MCF 10A (cell line): Measurements from ENCODE around the gene RALGPS1. TPM values are rescaled to one million over a fixed set of nuclear protein-coding genes. Genes with fewer than 3 reads are reported as not detected.

Experiments used
- BruUV-seq: library from RNA; stranded (reverse); fragments of 400-500 nt; replicated peaks from 2 replicates; lab custom pipeline; 2021; lab: Mats Ljungman, UMichigan
- CTCF ChIA-PET: fragments of 300-600 bp; sonication (Branson Sonifier 250); formaldehyde crosslinking; extraction: SDS; loops from one replicate; lab custom pipeline; 2021; ENCODE audit warnings: antibody characterized with exemption, inconsistent platforms; lab: Yijun Ruan, JAX
- POLR2A ChIA-PET: fragments of 300-600, 350-650 bp; sonication (Branson Sonifier 250); formaldehyde crosslinking; extraction: SDS; loops from one replicate; lab custom pipeline; 2020; ENCODE audit warnings: antibody characterized with exemption, inconsistent platforms; lab: Yijun Ruan, JAX
- DNase-seq: peaks from one replicate; pipeline ENCODE4 v3.0.0-alpha.2; 2018; ENCODE audit not compliant: unreplicated experiment
- H3K27ac Mint-ChIP-seq: one replicate; pipeline ENCODE4 v1.8.0; 2022; ENCODE audit warnings: mild to moderate bottlenecking, low read depth, mixed read lengths; ENCODE audit not compliant: unreplicated experiment
- H3K27me3 Mint-ChIP-seq: one replicate; pipeline ENCODE4 v1.8.0; 2022; ENCODE audit warnings: mixed read lengths; ENCODE audit not compliant: insufficient read depth, unreplicated experiment
- H3K36me3 Mint-ChIP-seq: one replicate; pipeline ENCODE4 v1.8.0; 2022; ENCODE audit warnings: mild to moderate bottlenecking, moderate library complexity, mixed read lengths; ENCODE audit not compliant: insufficient read depth, unreplicated experiment
- H3K4me1 Mint-ChIP-seq: one replicate; pipeline ENCODE4 v1.8.0; 2022; ENCODE audit warnings: mixed read lengths; ENCODE audit not compliant: insufficient read depth, unreplicated experiment
- H3K4me3 Mint-ChIP-seq: one replicate; pipeline ENCODE4 v1.8.0; 2022; ENCODE audit warnings: mild to moderate bottlenecking, moderate library complexity, mixed read lengths; ENCODE audit not compliant: unreplicated experiment
- H3K9me3 Mint-ChIP-seq: one replicate; pipeline ENCODE4 v1.8.0; 2022; ENCODE audit warnings: mixed read lengths; ENCODE audit not compliant: unreplicated experiment
- CTCF ChIP-seq: fragments of 200-600 bp; IDR thresholded peaks from one replicate; pipeline ENCODE4 v1.8.0; 2022; ENCODE audit warnings: antibody characterized with exemption, mild to moderate bottlenecking; ENCODE audit not compliant: unreplicated experiment
- intact Hi-C: fragments of 100-400 bp; cut with micrococcal nuclease; formaldehyde crosslinking; loops from 2 replicates; pipeline ENCODE4 v1.14.1; 2022
- total RNA-seq: library from RNA; stranded (reverse); gene quantifications from 2 replicates; pipeline ENCODE4 v1.2.3, GENCODE V29; 2022

Gene RALGPS1
- total RNA-seq, 1 experiment from 2014 or later: 2.4 TPM

DNA sequence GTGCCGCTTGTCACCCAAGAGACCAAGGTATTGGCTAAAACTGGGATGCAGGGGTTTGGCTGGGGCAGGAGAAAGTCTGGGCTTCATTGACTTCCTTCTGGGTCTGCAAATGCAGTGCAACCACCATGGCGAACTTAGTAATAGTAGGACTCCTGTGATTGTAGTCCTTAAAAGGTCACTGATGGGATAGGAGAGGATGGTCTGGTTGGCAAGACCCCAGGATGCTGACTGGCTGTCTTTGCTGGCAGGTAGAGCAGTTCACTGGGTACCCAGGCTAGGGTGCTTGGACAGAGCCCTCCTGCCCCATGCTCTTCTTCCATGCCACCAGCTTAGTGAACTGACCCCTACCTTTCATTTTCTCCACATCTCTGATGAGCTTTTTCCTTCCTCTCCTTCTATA lies 170.6 kb downstream of the RALGPS1 start:
- ChIA-PET CTCF (interaction anchor here (0.6 kb wide), 1 partner anchor 949 kb away, joined by 3 read pairs; no protein-coding TSS in a partner anchor), POLR2A (no interaction called here)
- no peaks in the 10 kb centered on the region for H3K9me3 Mint-ChIP-seq
- no peak overlapping the region for H3K27ac Mint-ChIP-seq
- no peaks in the 10 kb centered on the region for H3K27me3 Mint-ChIP-seq
- no peaks in the 10 kb centered on the region for H3K4me1 Mint-ChIP-seq
- no peaks in the 10 kb centered on the region for H3K36me3 Mint-ChIP-seq
- no TSS peak for BruUV-seq
- no peak for DNase-seq
- intact Hi-C loops: no loop called here
- TF ChIP-seq CTCF: no peak
- no peak overlapping the region for H3K4me3 Mint-ChIP-seq

DNA sequence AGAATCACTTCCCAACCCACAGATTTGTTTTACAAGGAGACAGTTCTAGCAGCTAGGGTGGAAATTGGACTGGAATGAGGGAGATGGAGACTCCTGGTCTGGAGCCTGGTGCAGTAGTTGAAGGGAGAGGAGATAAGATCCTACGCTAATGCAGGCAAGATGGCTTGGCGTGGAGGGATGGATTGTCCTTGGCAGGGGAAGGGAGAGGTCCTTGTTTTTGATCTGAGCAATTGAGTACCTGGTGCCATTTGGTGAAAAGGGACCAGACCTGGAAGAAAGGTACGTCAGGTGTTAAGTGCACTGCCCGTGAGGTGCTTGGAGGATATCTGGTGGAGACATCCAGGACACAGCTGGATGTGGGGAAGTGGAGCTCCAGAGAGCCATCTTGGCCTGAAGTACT lies 172.2 kb downstream of the RALGPS1 start:
- ChIA-PET CTCF (no interaction called here), POLR2A (no interaction called here)
- BruUV-seq: no TSS peak
- no peaks in the 10 kb centered on the region for H3K9me3 Mint-ChIP-seq
- H3K36me3 Mint-ChIP-seq: no peaks in the 10 kb centered on the region
- intact Hi-C loops: no loop called here
- DNase-seq: no peak
- no peak for TF ChIP-seq CTCF
- no peaks in the 10 kb centered on the region for H3K27me3 Mint-ChIP-seq
- no peaks in the 10 kb centered on the region for H3K4me1 Mint-ChIP-seq
- no peak overlapping the region for H3K4me3 Mint-ChIP-seq
- no peak overlapping the region for H3K27ac Mint-ChIP-seq

- no TSS peak for BruUV-seq
These were observed 172.8 kb downstream of the RALGPS1 start for GRCh38 chr9:127087411-127087810.

DNA sequence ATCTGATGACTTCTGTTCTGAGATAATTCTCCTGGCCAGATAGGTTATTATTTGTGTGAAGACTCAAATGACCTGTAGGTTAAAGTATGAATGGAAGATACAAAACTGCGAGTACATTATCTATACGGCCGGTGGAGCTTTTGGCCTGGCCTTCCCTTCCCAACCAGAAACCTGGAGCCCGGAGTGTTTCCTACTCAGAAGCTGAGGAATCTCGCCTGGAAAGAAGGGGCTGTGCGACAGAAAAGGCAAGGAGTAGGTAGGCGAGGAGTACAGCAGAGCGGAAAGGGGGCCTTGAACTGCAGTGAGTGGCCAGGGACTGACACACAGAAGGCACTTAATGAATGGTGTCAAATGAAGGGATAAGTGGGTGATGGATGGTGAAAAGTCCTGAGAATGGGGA lies 173.3 kb downstream of the RALGPS1 start:
- Mint-ChIP-seq H3K9me3 (no peaks in the 10 kb centered on the region), H3K4me3 (no peak overlapping the region), H3K27me3 (no peaks in the 10 kb centered on the region), H3K27ac (no peak overlapping the region), H3K4me1 (no peaks in the 10 kb centered on the region), H3K36me3 (no peaks in the 10 kb centered on the region)
- intact Hi-C loops: no loop called here
- no peak for TF ChIP-seq CTCF
- ChIA-PET CTCF (no interaction called here), POLR2A (no interaction called here)
- BruUV-seq: no TSS peak
- DNase-seq: no peak

More at GRCh38 chr9:127087411-127087810, 172.8 kb downstream of the RALGPS1 start:
- Mint-ChIP-seq H3K4me1 (no peaks in the 10 kb centered on the region), H3K36me3 (no peaks in the 10 kb centered on the region), H3K27ac (no peak overlapping the region), H3K9me3 (no peaks in the 10 kb centered on the region), H3K4me3 (no peak overlapping the region), H3K27me3 (no peaks in the 10 kb centered on the region)
- no peak for TF ChIP-seq CTCF
- ChIA-PET POLR2A (no interaction called here), CTCF (no interaction called here)
- intact Hi-C loops: no loop called here
- no peak for DNase-seq
